ENCODE results near the gene PHF20. TPM values are rescaled to one million over a fixed set of nuclear protein-coding genes. Genes with fewer than 3 reads are reported as not detected.

The PHF20 gene
- total RNA-seq, 4 donors from 2014 or later = 35.3 to 109 (median 76.5) TPM

DNA sequence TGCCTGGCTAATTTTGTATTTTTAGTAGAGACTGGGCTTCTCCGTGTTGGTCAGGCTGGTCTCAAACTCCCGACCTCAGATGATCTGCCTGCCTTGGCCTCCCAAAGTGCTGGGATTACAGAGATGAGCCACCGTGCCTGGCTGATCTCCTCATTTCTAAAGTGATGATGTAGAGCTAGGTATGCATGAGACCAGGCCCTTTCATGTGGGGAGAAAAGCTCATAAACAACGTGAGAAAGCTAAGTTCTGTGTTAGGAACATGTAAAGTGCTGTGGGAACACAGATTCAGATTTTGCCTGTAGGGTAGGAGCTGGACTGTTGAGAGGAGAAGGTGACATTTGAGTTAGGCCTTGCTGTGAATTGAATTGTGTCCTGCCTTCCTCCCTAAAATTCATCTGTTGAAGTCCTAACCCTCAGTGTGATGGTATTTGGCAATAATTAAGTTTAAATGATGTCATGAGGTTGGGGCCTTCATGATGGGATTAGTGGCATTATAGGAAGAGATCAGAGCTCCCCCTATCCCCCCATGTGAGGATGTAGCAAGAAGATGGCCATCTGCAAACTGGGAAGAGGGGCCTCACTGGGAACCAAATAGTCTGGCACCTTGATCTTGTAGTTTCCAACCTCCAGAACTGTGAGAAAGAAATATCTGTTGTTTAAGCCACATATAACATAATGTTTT is 133.3 kb downstream of the PHF20 start:
- Histone ChIP-seq H3K4me3 (no peak overlapping the region), H3K4me1 (no peaks in the 10 kb centered on the region), H3K36me3 (no peaks in the 10 kb centered on the region), H3K27ac (no peak overlapping the region), H3K9me3 (no peaks in the 10 kb centered on the region), H3K27me3 (no peaks in the 10 kb centered on the region)
- intact Hi-C loops (cut with DNase I; ENCODE audit: low total_unique reads) = no loop called here
- no peak for DNase-seq
- no peak for TF ChIP-seq POLR2A (IDR thresholded peaks at IDR 0.05)
- TF ChIP-seq, protein P1, sequence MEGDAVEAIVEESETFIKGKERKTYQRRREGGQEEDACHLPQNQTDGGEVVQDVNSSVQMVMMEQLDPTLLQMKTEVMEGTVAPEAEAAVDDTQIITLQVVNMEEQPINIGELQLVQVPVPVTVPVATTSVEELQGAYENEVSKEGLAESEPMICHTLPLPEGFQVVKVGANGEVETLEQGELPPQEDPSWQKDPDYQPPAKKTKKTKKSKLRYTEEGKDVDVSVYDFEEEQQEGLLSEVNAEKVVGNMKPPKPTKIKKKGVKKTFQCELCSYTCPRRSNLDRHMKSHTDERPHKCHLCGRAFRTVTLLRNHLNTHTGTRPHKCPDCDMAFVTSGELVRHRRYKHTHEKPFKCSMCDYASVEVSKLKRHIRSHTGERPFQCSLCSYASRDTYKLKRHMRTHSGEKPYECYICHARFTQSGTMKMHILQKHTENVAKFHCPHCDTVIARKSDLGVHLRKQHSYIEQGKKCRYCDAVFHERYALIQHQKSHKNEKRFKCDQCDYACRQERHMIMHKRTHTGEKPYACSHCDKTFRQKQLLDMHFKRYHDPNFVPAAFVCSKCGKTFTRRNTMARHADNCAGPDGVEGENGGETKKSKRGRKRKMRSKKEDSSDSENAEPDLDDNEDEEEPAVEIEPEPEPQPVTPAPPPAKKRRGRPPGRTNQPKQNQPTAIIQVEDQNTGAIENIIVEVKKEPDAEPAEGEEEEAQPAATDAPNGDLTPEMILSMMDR (IDR thresholded peaks at IDR 0.05) = no peak

DNA sequence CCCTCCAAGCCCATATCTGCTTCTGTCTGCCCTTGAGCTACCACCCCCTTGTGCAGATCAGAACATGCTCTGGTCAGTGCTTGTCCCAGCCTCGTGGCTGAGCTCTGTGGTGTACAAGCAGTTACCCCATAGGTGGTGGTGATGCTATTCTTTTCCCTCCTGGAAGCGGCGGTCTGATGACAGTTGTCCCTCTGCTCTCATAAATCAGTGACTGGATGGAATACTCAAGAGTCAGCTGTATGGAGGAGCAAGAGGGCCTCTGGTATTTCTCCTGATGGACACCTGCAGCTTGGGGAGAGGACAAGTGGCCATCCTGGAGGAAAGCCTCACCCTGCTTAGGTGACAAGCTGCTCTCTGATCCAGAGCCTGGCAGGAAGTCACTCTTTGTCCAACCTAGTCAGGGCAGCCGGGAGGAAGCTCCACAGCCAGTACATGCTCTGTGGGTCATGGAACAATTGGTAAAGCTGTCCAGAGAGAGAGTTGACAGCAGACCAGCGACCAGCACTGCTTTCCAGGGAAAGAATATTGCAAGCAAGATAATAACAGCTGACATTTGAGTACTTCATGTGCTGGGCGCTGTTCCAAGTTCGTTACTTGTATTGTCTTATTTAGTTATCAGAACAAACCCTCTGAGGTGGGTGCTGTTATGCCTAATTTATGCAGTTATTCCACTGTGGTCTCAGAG is 135.3 kb downstream of the PHF20 start:
- Histone ChIP-seq H3K27ac (no peak overlapping the region), H3K9me3 (no peaks in the 10 kb centered on the region), H3K36me3 (no peaks in the 10 kb centered on the region), H3K27me3 (no peaks in the 10 kb centered on the region), H3K4me3 (no peak overlapping the region), H3K4me1 (no peaks in the 10 kb centered on the region)
- peak in 1 of 2 donors; percentile 23 for DNase-seq
- intact Hi-C loops (cut with DNase I; ENCODE audit: low total_unique reads) = no loop called here
- TF ChIP-seq POLR2A (IDR thresholded peaks at IDR 0.05) = no peak
- TF ChIP-seq, protein P1 (IDR thresholded peaks at IDR 0.05) = no peak

DNA sequence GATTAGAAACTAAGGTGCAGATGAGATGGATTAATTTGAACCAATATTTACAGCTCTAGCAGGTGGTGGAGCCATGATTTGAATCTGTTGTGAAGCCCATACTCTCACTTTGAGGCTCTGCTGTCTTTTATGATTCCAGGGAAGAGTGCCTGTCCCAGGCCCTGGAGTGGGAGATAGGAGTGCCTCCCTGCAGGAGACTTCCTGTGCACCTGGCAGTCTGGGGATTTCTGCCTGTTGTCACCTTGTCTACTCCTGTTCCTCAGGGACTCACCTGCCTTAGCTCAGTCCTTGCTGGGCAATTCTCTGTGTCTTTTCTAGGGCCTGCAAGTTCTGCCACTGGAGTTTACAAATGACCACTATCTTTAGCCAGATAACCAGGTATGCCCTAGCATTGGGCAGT is 136.2 kb downstream of the PHF20 start:
- Histone ChIP-seq H3K4me1 (no peaks in the 10 kb centered on the region), H3K9me3 (no peaks in the 10 kb centered on the region), H3K4me3 (no peak overlapping the region), H3K27ac (no peak overlapping the region), H3K27me3 (no peaks in the 10 kb centered on the region), H3K36me3 (no peaks in the 10 kb centered on the region)
- TF ChIP-seq, protein P1 (IDR thresholded peaks at IDR 0.05) = no peak
- TF ChIP-seq POLR2A (IDR thresholded peaks at IDR 0.05) = no peak
- DNase-seq = no peak
- intact Hi-C loops (cut with DNase I; ENCODE audit: low total_unique reads) = no loop called here

DNA sequence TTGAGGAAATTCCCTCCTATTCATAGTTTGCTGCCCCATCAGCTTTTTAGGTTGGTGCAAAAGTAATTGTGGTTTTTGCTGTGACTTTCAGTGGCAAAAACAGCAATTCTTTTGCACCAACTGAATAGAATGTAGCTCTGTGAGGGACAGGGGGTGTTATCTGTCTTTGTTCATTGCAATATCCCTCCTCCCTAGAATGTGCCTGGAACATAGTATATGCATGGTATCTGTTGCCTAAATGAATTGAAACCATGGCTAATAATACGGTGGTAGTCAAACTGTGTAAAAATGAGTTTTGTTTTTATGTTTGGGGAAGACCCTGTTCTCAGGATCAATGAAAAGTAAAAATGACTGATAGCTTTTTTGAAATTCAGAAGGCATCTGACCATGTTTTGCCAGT is 137.4 kb downstream of the PHF20 start:
- Histone ChIP-seq H3K9me3 (no peaks in the 10 kb centered on the region), H3K4me1 (no peaks in the 10 kb centered on the region), H3K36me3 (no peaks in the 10 kb centered on the region), H3K4me3 (no peak overlapping the region), H3K27me3 (no peaks in the 10 kb centered on the region), H3K27ac (no peak overlapping the region)
- TF ChIP-seq, protein P1 (IDR thresholded peaks at IDR 0.05) = no peak
- no peak for TF ChIP-seq POLR2A (IDR thresholded peaks at IDR 0.05)
- intact Hi-C loops (cut with DNase I; ENCODE audit: low total_unique reads) = no loop called here
- DNase-seq = no peak

DNA sequence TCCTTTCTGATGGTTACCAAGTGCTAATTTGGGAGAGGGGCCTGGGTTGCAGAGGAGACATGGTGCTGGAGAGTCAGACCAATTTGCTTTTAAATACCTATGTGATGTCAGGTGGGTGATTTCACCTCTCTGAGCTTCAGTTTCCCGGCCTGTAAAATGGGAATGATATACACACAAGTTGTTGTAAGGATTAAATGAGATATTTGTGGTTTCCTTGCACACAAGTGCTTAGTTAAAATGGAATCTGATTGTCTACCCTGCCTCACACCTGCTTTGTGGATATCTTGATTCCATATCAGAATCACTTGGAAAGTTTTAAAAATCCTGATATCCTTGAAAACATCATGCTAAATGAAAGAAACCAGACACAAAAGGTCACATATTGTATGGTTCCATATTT is 138.0 kb downstream of the PHF20 start:
- H3K9me3 ChIP-seq = no peaks in the 10 kb centered on the region
- intact Hi-C loops (cut with DNase I; ENCODE audit: low total_unique reads) = no loop called here
- no peaks in the 10 kb centered on the region for H3K4me1 ChIP-seq
- no peaks in the 10 kb centered on the region for H3K27me3 ChIP-seq
- H3K4me3 ChIP-seq = no peak overlapping the region
- TF ChIP-seq, protein P1 (IDR thresholded peaks at IDR 0.05) = no peak
- TF ChIP-seq POLR2A (IDR thresholded peaks at IDR 0.05) = no peak
- no peak overlapping the region for H3K27ac ChIP-seq
- no peaks in the 10 kb centered on the region for H3K36me3 ChIP-seq
- DNase-seq = no peak
